Measurements from ENCODE around the gene CCDC61.

CCDC61 gene

DNA sequence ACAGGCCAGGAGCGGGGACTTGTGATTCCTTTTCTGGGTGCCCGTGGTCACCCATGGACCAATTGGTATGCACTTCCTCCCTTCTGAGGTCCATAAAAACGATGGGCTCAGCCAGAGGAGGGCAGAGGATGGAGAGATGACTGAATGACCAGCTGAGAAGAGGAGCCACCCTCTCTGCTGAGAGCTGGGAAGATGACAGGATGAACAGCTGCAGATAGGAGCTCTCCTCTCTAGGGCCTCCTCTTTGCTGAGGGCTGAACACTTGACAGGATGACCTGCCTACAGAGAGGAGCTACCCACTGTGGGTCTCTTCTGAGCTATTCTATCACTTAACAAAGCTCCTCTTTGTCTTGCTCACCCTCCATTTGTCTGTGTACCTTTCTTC lies 41.5 kb downstream of the CCDC61 start:
- peaks cover 24% of the 10 kb centered on the region for H3K27me3 ChIP-seq (ENCODE audit: low read depth, low read length)
- H3K9ac ChIP-seq (ENCODE audit: low read length): no peak overlapping the region
- H3K9me3 ChIP-seq (ENCODE audit: insufficient read depth, low read length): no peaks in the 10 kb centered on the region
- no peak overlapping the region for H3K4me3 ChIP-seq (ENCODE audit: low read length)
- no peaks in the 10 kb centered on the region for H3K36me3 ChIP-seq (replicated peaks; ENCODE audit: low read depth, low read length)
- TF ChIP-seq EZH2phosphoT487 (IDR thresholded peaks at IDR 0.05; ENCODE audit: low read depth) (no peak), CTCF (IDR thresholded peaks at IDR 0.05; ENCODE audit: low read depth, low read length) (no peak)
- no peaks in the 10 kb centered on the region for H3K79me2 ChIP-seq (ENCODE audit: low read length)
- H3K4me2 ChIP-seq (ENCODE audit: low read length): no peak overlapping the region
- H2AFZ ChIP-seq (ENCODE audit: low read depth, low read length): no peak overlapping the region
- H4K20me1 ChIP-seq (ENCODE audit: insufficient read depth, low read length): no peaks in the 10 kb centered on the region
- no peaks in the 10 kb centered on the region for H3K4me1 ChIP-seq (ENCODE audit: low read length)
- H3K27ac ChIP-seq (ENCODE audit: low read length): no peak overlapping the region

- H3K9me3 ChIP-seq (ENCODE audit: insufficient read depth, low read length): no peaks in the 10 kb centered on the region
- no peak overlapping the region for H3K27ac ChIP-seq (ENCODE audit: low read length)
- TF ChIP-seq EZH2phosphoT487 (IDR thresholded peaks at IDR 0.05; ENCODE audit: low read depth) (no peak), CTCF (IDR thresholded peaks at IDR 0.05; ENCODE audit: low read depth, low read length) (no peak)
- H3K4me3 ChIP-seq (ENCODE audit: low read length): no peak overlapping the region
- no peak overlapping the region for H3K9ac ChIP-seq (ENCODE audit: low read length)
- H3K36me3 ChIP-seq (replicated peaks; ENCODE audit: low read depth, low read length): no peaks in the 10 kb centered on the region
- no peaks in the 10 kb centered on the region for H3K79me2 ChIP-seq (ENCODE audit: low read length)
- no peak overlapping the region for H2AFZ ChIP-seq (ENCODE audit: low read depth, low read length)
- H4K20me1 ChIP-seq (ENCODE audit: insufficient read depth, low read length): no peaks in the 10 kb centered on the region
- H3K27me3 ChIP-seq (ENCODE audit: low read depth, low read length): peaks cover 42% of the 10 kb centered on the region
- H3K4me2 ChIP-seq (ENCODE audit: low read length): no peak overlapping the region
- no peaks in the 10 kb centered on the region for H3K4me1 ChIP-seq (ENCODE audit: low read length)
Observed at GRCh38 chr19:46040125-46040524, 44.9 kb downstream of the CCDC61 start.

GRCh38 chr19:46040952-46041500 lies 45.8 kb downstream of the CCDC61 start, which contains the start of gene IGFL4:
Gene IGFL4 (minus strand): TSS chr19:46041002. CDS start chr19:46040962, 40 bp downstream.
- Histone ChIP-seq H3K9me3 (ENCODE audit: insufficient read depth, low read length) (no peaks in the 10 kb centered on the region), H3K4me3 (ENCODE audit: low read length) (no peak within 1 kb of the TSS), H3K4me2 (ENCODE audit: low read length) (no peak within 1 kb of the TSS), H3K4me1 (ENCODE audit: low read length) (no peaks in the 10 kb centered on the region), H4K20me1 (ENCODE audit: insufficient read depth, low read length) (no peaks in the 10 kb centered on the region), H3K9ac (ENCODE audit: low read length) (no peak within 1 kb of the TSS), H3K36me3 (replicated peaks; ENCODE audit: low read depth, low read length) (no peaks in the 10 kb centered on the region), H3K79me2 (ENCODE audit: low read length) (no peaks in the 10 kb centered on the region), H2AFZ (ENCODE audit: low read depth, low read length) (no peak within 1 kb of the TSS), H3K27ac (ENCODE audit: low read length) (no peak within 1 kb of the TSS), H3K27me3 (ENCODE audit: low read depth, low read length) (peaks cover 48% of the 10 kb centered on the region)
- TF ChIP-seq CTCF (IDR thresholded peaks at IDR 0.05; ENCODE audit: low read depth, low read length) (no peak), EZH2phosphoT487 (IDR thresholded peaks at IDR 0.05; ENCODE audit: low read depth) (no peak)

GRCh38 chr19:46042252-46042883 lies 47.1 kb downstream of the CCDC61 start:
- Histone ChIP-seq H3K27ac (ENCODE audit: low read length) (no peak overlapping the region), H3K36me3 (replicated peaks; ENCODE audit: low read depth, low read length) (no peaks in the 10 kb centered on the region), H2AFZ (ENCODE audit: low read depth, low read length) (no peak overlapping the region), H3K27me3 (ENCODE audit: low read depth, low read length) (peaks cover 54% of the 10 kb centered on the region), H3K9me3 (ENCODE audit: insufficient read depth, low read length) (no peaks in the 10 kb centered on the region), H3K4me1 (ENCODE audit: low read length) (no peaks in the 10 kb centered on the region), H4K20me1 (ENCODE audit: insufficient read depth, low read length) (no peaks in the 10 kb centered on the region), H3K79me2 (ENCODE audit: low read length) (no peaks in the 10 kb centered on the region), H3K4me2 (ENCODE audit: low read length) (no peak overlapping the region), H3K9ac (ENCODE audit: low read length) (no peak overlapping the region), H3K4me3 (ENCODE audit: low read length) (no peak overlapping the region)
- TF ChIP-seq EZH2phosphoT487 (IDR thresholded peaks at IDR 0.05; ENCODE audit: low read depth): no peak

Data from OCI-LY3 (cell line).